Testis (tissue), 2 donors: ENCODE results near the gene LRMDA.

Experiments used
- CTCF ChIP-seq, 3 experiments: fragments of 450-650 bp in 2 of 3; fragments of 200-600 bp in 1 of 3; sonication (generic) in 1 of 3; IDR thresholded peaks; one replicate each; pipeline ENCODE4 v1.5.1; 2016 to 2019; ENCODE audit warnings: antibody characterized with exemption in 3 of 3, mild to moderate bottlenecking in 2 of 3, moderate library complexity in 1 of 3
- POLR2A ChIP-seq: fragments of 450-650 bp; IDR thresholded peaks from one replicate; pipeline ENCODE4 v1.6.1; 2017; ENCODE audit warnings: antibody characterized with exemption, mild to moderate bottlenecking, moderate library complexity

GRCh38 chr10:75877877-75878276, 446.5 kb downstream of the LRMDA start:
- TF ChIP-seq CTCF (IDR thresholded peaks at IDR 0.05) (no peak), POLR2A (no peak)
